Mesangial cell (primary cell): ENCODE results near the gene DSTYK. TPM values are rescaled to one million over a fixed set of nuclear protein-coding genes. Genes with fewer than 3 reads are reported as not detected.

ENCODE experiments used
- total RNA-seq: library from RNA; depleted of rRNA; stranded (reverse); fragments of >200 nt; gene quantifications from 2 replicates; pipeline ENCODE4 v1.2.3, GENCODE V29; 2015

DSTYK gene
- total RNA-seq = 6.4 and 9.8 TPM in 2 replicates

GRCh38 chr1:205211169-205211838 is at the start of gene DSTYK:
Gene DSTYK, minus strand, starts transcription at chr1:205211702. Its CDS starts 167 bp downstream, at chr1:205211535.

GRCh38 chr1:205227584-205228013 is 16.1 kb upstream of the DSTYK start, which contains the start of gene TMCC2:
Gene TMCC2, plus strand, starts transcription at chr1:205227946. Its CDS starts 619 bp downstream, at chr1:205228565.

GRCh38 chr1:205121660-205122488 is 89.6 kb downstream of the DSTYK start, which contains the start of gene RBBP5:
Gene RBBP5, minus strand, starts transcription at chr1:205121978. Its CDS starts 105 bp downstream, at chr1:205121873.

Other genes starting within 250 kb of the DSTYK start
- gene CNTN2, start 168.5 kb downstream of the DSTYK start, total RNA-seq = not detected in 2 replicates
- 0.89 and 1.5 TPM in 2 replicates for gene TMEM81, start 127.2 kb downstream of the DSTYK start, total RNA-seq
- 8.1 and 11.2 TPM in 2 replicates for gene RBBP5, start 89.7 kb downstream of the DSTYK start, total RNA-seq
- gene TMCC2, start 16.2 kb upstream of the DSTYK start, total RNA-seq = 3.0 and 5.2 TPM in 2 replicates
- gene NUAK2, start 110.0 kb upstream of the DSTYK start, total RNA-seq = 30.1 and 34.1 TPM in 2 replicates
- 1.0 and 1.3 TPM in 2 replicates for gene KLHDC8A, start 145.2 kb upstream of the DSTYK start, total RNA-seq
- 3.8 TPM in 1 of 2 replicates, not detected in the other for gene LEMD1, start 210.4 kb upstream of the DSTYK start, total RNA-seq
- gene BLACAT1, start 244.3 kb upstream of the DSTYK start, total RNA-seq = under 0.01 and 0.63 TPM in 2 replicates